ENCODE measurements around the gene CSNK1D.

Gene CSNK1D

GRCh38 chr17:82227629-82228277, 45.7 kb downstream of the CSNK1D start:
- no peak for DNase-seq (ENCODE audit: low spot score)

GRCh38 chr17:82226809-82227628, 46.5 kb downstream of the CSNK1D start:
- DNase-seq (ENCODE audit: low spot score): no peak

- no peak for DNase-seq (ENCODE audit: low spot score)
Measured at GRCh38 chr17:82226146-82226808, 47.2 kb downstream of the CSNK1D start.

- no peak for DNase-seq (ENCODE audit: low spot score)
Measured at GRCh38 chr17:82225368-82226029, 48.0 kb downstream of the CSNK1D start.

GRCh38 chr17:82224666-82225065, 48.8 kb downstream of the CSNK1D start:
- DNase-seq (ENCODE audit: low spot score): no peak

GRCh38 chr17:82223517-82223916, 50.0 kb downstream of the CSNK1D start:
- no peak for DNase-seq (ENCODE audit: low spot score)

GRCh38 chr17:82222816-82223215, 50.7 kb downstream of the CSNK1D start:
- no peak for DNase-seq (ENCODE audit: low spot score)

GRCh38 chr17:82221341-82221902, 52.1 kb downstream of the CSNK1D start:
- no peak for DNase-seq (ENCODE audit: low spot score)

GRCh38 chr17:82219753-82220709, 53.5 kb downstream of the CSNK1D start:
- no peak for DNase-seq (ENCODE audit: low spot score)

GRCh38 chr17:82219083-82219482, 54.4 kb downstream of the CSNK1D start:
- DNase-seq (ENCODE audit: low spot score): no peak

GRCh38 chr17:82218349-82219075, 55.0 kb downstream of the CSNK1D start:
- DNase-seq (ENCODE audit: low spot score): no peak

GRCh38 chr17:82217530-82218204, 55.8 kb downstream of the CSNK1D start:
- DNase-seq (ENCODE audit: low spot score): peak; percentile 62

GRCh38 chr17:82217120-82217529, 56.4 kb downstream of the CSNK1D start:
- no peak for DNase-seq (ENCODE audit: low spot score)

- no peak for DNase-seq (ENCODE audit: low spot score)
Measured at GRCh38 chr17:82216301-82217119, 57.0 kb downstream of the CSNK1D start.

GRCh38 chr17:82215972-82216300, 57.6 kb downstream of the CSNK1D start:
- DNase-seq (ENCODE audit: low spot score): no peak

- DNase-seq (ENCODE audit: low spot score): no peak
Measured at GRCh38 chr17:82215095-82215971, 58.2 kb downstream of the CSNK1D start.

- DNase-seq (ENCODE audit: low spot score): no peak
Measured at GRCh38 chr17:82214012-82214628, 59.4 kb downstream of the CSNK1D start.
